ENCODE measurements around the gene FZR1. TPM values are rescaled to one million over a fixed set of nuclear protein-coding genes. Genes with fewer than 3 reads are reported as not detected.

The FZR1 gene
- total and polyA plus RNA-seq, 2 of the 8 experiments (the other 6 are each of a cell fraction or from before 2014, with no cell fraction given): 21.6 to 35.5 TPM

- no peak overlapping the region for H2BK20ac ChIP-seq (ENCODE audit: low read length)
- H3K4ac ChIP-seq (replicated peaks; ENCODE audit: insufficient read length, low read depth, low read length): no peak overlapping the region
- 68% methylated on average over 14 of the region's 14 CpGs; no CpG with 5 or more reads in 1 of the 2 experiments for WGBS, 2 experiments (ENCODE audit: extremely low coverage in 1 of 2, insufficient coverage in 1 of 2, insufficient read length in 1 of 2, insufficient replicate concordance in 2 of 2, low coverage in 1 of 2, low lambda C conversion rate in 2 of 2, missing lambda C conversion rate in 1 of 2)
- no peak overlapping the region for H3K4me2 ChIP-seq (ENCODE audit: insufficient read depth in 1 of 2, low read depth in 2 of 2, low read length in 2 of 2)
- H2BK120ac ChIP-seq (replicated peaks; ENCODE audit: low read depth, low read length): peak overlapping the region; percentile 21
- TF ChIP-seq CREB1 (IDR thresholded peaks at IDR 0.05) (no peak), SP1 (IDR thresholded peaks at IDR 0.05; ENCODE audit: low read depth, low read length) (no peak), RAD21 (IDR thresholded peaks at IDR 0.05 in 1 of 2, conservative IDR thresholded peaks at IDR 0.05 in 1 of 2; ENCODE audit: low read depth in 2 of 2, low read length in 2 of 2) (0 out of 4 replicates have a peak, but pooled peaks of 1 of the 2 experiments have one; percentile 19), KDM1A (IDR thresholded peaks at IDR 0.05; ENCODE audit: borderline replicate concordance, low read length) (no peak)
- H3K23me2 ChIP-seq (ENCODE audit: low read depth, low read length): no peaks in the 10 kb centered on the region; the same call in 1 of the 2 replicates
- no peak overlapping the region for H3K18ac ChIP-seq (ENCODE audit: extremely low read depth, low read length)
- H4K20me1 ChIP-seq (replicated peaks in 1 of 2; ENCODE audit: control insufficient read depth in 1 of 2, insufficient read depth in 2 of 2, low read length in 2 of 2): no peaks in the 10 kb centered on the region
- no peak overlapping the region for H3K27ac ChIP-seq (ENCODE audit: low read depth, low read length)
- H3K14ac ChIP-seq (ENCODE audit: insufficient read length): no peak overlapping the region
- H3K36me3 ChIP-seq (ENCODE audit: control insufficient read depth in 2 of 4, insufficient read depth in 4 of 4, low read length in 3 of 4): no peaks in the 10 kb centered on the region
- H2AFZ ChIP-seq (ENCODE audit: low read length): no peak overlapping the region
- H3K4me1 ChIP-seq (replicated peaks in 1 of 4; ENCODE audit: control insufficient read depth in 3 of 4, insufficient read depth in 4 of 4, low read length in 3 of 4): peaks cover 0 to 3% (median 0%) of the 10 kb centered on the region in 4 experiments; a peak in 2 of 7 replicates
- peaks cover 6 to 10% of the 10 kb centered on the region in 2 experiments; a peak in 3 of 4 replicates for H3K9me3 ChIP-seq (ENCODE audit: insufficient read depth in 2 of 2, low read depth in 1 of 2, low read length in 1 of 2)
- peaks cover under 1 to 28% (median 17%) of the 10 kb centered on the region in 4 experiments for H3K27me3 ChIP-seq (replicated peaks in 1 of 4; ENCODE audit: control insufficient read depth in 3 of 4, extremely low read depth in 1 of 4, insufficient read depth in 3 of 4, low read length in 3 of 4)
- H2BK5ac ChIP-seq (ENCODE audit: low read depth, low read length): no peak overlapping the region
- H3K23ac ChIP-seq (ENCODE audit: insufficient read length): no peak overlapping the region
- H3K56ac ChIP-seq (replicated peaks; ENCODE audit: insufficient read length, low read depth, low read length): no peak overlapping the region
- no peak overlapping the region for H2BK15ac ChIP-seq (ENCODE audit: low read length)
- no peak overlapping the region for H3K4me3 ChIP-seq (ENCODE audit: extremely low read depth in 1 of 4, insufficient read depth in 2 of 4, low read depth in 3 of 4, low read length in 4 of 4)
- POLR2A ChIA-PET (ENCODE audit: partially characterized antibody): interaction anchor here (0.6 to 1.2 kb wide), 5 partner anchors 10 to 185 kb away, joined by 3 to 7 read pairs (median 3); partner anchors contain the start of genes DOHH and SMIM24
- no peak overlapping the region for H4K5ac ChIP-seq (ENCODE audit: insufficient read length, low read depth, low read length)
- no peak for FAIRE-seq
- DNase-seq (ENCODE audit: low read depth in 1 of 2, low spot score in 2 of 2): no peak
- no peak overlapping the region for H3K9ac ChIP-seq (replicated peaks in 1 of 4; ENCODE audit: extremely low read depth in 1 of 4, low read depth in 3 of 4, low read length in 3 of 4)
- H3K79me2 ChIP-seq (ENCODE audit: control insufficient read depth in 1 of 2, insufficient read depth in 2 of 2, low read length in 2 of 2): no peaks in the 10 kb centered on the region
- H2BK12ac ChIP-seq (ENCODE audit: low read depth, low read length): no peak overlapping the region
- H4K91ac ChIP-seq (replicated peaks; ENCODE audit: insufficient read length, low read length): no peak overlapping the region
- CTCF ChIA-PET (ENCODE audit: partially characterized antibody): interaction anchor here (0.7 to 6.8 kb wide), 19 partner anchors 10 to 163 kb away, joined by 3 to 97 read pairs (median 7); partner anchors contain the start of genes SMIM24 and SMIM44
- H2AK5ac ChIP-seq (ENCODE audit: low read depth, low read length): no peak overlapping the region
- H4K8ac ChIP-seq (ENCODE audit: extremely low read depth, insufficient read depth, low read length): peak overlapping the region; percentile 71; the same call in 1 of the 2 replicates
- no peaks in the 10 kb centered on the region for H3K79me1 ChIP-seq (ENCODE audit: low read depth, low read length)
Observed at GRCh38 chr19:3469638-3470499, 36.2 kb upstream of the FZR1 start.
